Panc1 (cell line): Measurements from ENCODE around the gene RNF115. TPM values are rescaled to one million over a fixed set of nuclear protein-coding genes. Genes with fewer than 3 reads are reported as not detected.

Source experiments
- ATAC-seq: fragments of 200-7000 bp; cut with Tn5 transposase; 2 replicates; pipeline ENCODE4 v1.9.1; 2020; ENCODE audit warnings: mild to moderate bottlenecking, moderate library complexity
- BruUV-seq: library from RNA; stranded (reverse); fragments of 400-500 nt; replicated peaks from 2 replicates; lab custom pipeline; 2021; lab: Mats Ljungman, UMichigan
- CTCF ChIA-PET: fragments of 300-600 bp; sonication (Branson Sonifier 250); formaldehyde crosslinking; loops from one replicate; lab custom pipeline; 2022; ENCODE audit warnings: antibody characterized with exemption; lab: Charles Lee
- POLR2A ChIA-PET: fragments of 300-600 bp; sonication (Branson Sonifier 250); formaldehyde crosslinking; loops from one replicate; lab custom pipeline; 2022; ENCODE audit warnings: antibody characterized with exemption; lab: Charles Lee
- DNase-seq: peaks from one replicate; pipeline ENCODE4 v3.0.0-alpha.2; 2010; ENCODE audit warnings: low read depth, low spot score
- H3K27ac ChIP-seq: 2 replicates; pipeline ENCODE4 v1.5.1; 2011; ENCODE audit warnings: mild to moderate bottlenecking, low read length, inconsistent platforms
- H3K27me3 ChIP-seq: fragments of 200-500 bp; sonication (Bioruptor generic); 2 replicates; pipeline ENCODE4 v1.6.0; 2014; ENCODE audit warnings: low read length, inconsistent platforms; ENCODE audit not compliant: control insufficient read depth, insufficient read depth
- H3K36me3 ChIP-seq: fragments of 200-500 bp; sonication (Bioruptor generic); 2 replicates; pipeline ENCODE4 v1.5.1; 2014; ENCODE audit warnings: inconsistent platforms, mild to moderate bottlenecking, low read length, moderate library complexity; ENCODE audit not compliant: control insufficient read depth, insufficient read depth
- H3K4me1 ChIP-seq: 2 replicates; pipeline ENCODE4 v1.5.1; 2011; ENCODE audit warnings: inconsistent platforms, mild to moderate bottlenecking, low read length, moderate library complexity; ENCODE audit not compliant: control insufficient read depth, insufficient read depth
- H3K4me3 ChIP-seq, 2 experiments: 2 replicates each; pipeline ENCODE4 v1.5.1; 2011 to 2012; ENCODE audit warnings: low read depth in 2 of 2, low read length in 2 of 2, mild to moderate bottlenecking in 2 of 2, inconsistent platforms in 1 of 2, moderate library complexity in 1 of 2
- H3K9me3 ChIP-seq: fragments of 200-500 bp; sonication (Bioruptor generic); 2 replicates; pipeline ENCODE4 v1.5.1; 2014; ENCODE audit warnings: low read depth, mild to moderate bottlenecking, inconsistent platforms, low read length, moderate library complexity; ENCODE audit not compliant: control insufficient read depth, insufficient read depth
- CTCF ChIP-seq: fragments of 450-650 bp; IDR thresholded peaks from 2 replicates; pipeline ENCODE4 v1.5.1; 2017; ENCODE audit warnings: mild to moderate bottlenecking
- POLR2AphosphoS5 ChIP-seq: IDR thresholded peaks from 2 replicates; pipeline ENCODE4 v1.6.1; 2012; ENCODE audit warnings: mild to moderate bottlenecking, low read depth, low read length, moderate library complexity
- SIN3A ChIP-seq: IDR thresholded peaks from 2 replicates; pipeline ENCODE4 v1.6.1; 2012; ENCODE audit warnings: low read depth, mild to moderate bottlenecking, low read length, moderate library complexity, borderline replicate concordance; ENCODE audit not compliant: insufficient read depth
- TCF7L2 ChIP-seq: IDR thresholded peaks from 2 replicates; pipeline ENCODE4 v1.6.1; 2011; ENCODE audit warnings: mild to moderate bottlenecking, low read depth, low read length, inconsistent platforms
- in situ Hi-C: cut with HindIII; loops from 2 replicates; pipeline ENCODE4 v1.10.0; 2016; ENCODE audit warnings: low sequenced_read_pairs, low pct_unique_long_range_greater_than_20kb
- intact Hi-C: fragments of 100-400 bp; cut with micrococcal nuclease; formaldehyde crosslinking; loops from one replicate; pipeline ENCODE4 v1.10.0; 2022; ENCODE audit not compliant: unreplicated experiment
- total RNA-seq: library from RNA; stranded (reverse); gene quantifications from one replicate; pipeline ENCODE4 v1.2.1, GENCODE V29; 2021; ENCODE audit not compliant: unreplicated experiment
- TF ChIP-seq, protein P1 (sequence below), 2 experiments: IDR thresholded peaks; 2 replicates each; pipeline ENCODE4 v1.6.1; 2011 to 2012; ENCODE audit warnings: low read depth in 2 of 2, control low read depth in 1 of 2, low read length in 1 of 2, mild to moderate bottlenecking in 1 of 2, moderate library complexity in 1 of 2; ENCODE audit not compliant: insufficient read depth in 1 of 2

Gene RNF115
- total RNA-seq, 1 experiment from 2014 or later = 14.5 TPM

GRCh38 chr1:145747398-145748247, 76.3 kb downstream of the RNF115 start:
- Histone ChIP-seq H3K4me1 (no peaks in the 10 kb centered on the region), H3K27me3 (no peaks in the 10 kb centered on the region), H3K27ac (no peak overlapping the region), H3K4me3 (no peak overlapping the region), H3K36me3 (peaks cover 17% of the 10 kb centered on the region), H3K9me3 (no peaks in the 10 kb centered on the region)
- in situ Hi-C loops = no loop called here
- DNase-seq (no peak), ATAC-seq (no peak)
- TF ChIP-seq, protein P1, sequence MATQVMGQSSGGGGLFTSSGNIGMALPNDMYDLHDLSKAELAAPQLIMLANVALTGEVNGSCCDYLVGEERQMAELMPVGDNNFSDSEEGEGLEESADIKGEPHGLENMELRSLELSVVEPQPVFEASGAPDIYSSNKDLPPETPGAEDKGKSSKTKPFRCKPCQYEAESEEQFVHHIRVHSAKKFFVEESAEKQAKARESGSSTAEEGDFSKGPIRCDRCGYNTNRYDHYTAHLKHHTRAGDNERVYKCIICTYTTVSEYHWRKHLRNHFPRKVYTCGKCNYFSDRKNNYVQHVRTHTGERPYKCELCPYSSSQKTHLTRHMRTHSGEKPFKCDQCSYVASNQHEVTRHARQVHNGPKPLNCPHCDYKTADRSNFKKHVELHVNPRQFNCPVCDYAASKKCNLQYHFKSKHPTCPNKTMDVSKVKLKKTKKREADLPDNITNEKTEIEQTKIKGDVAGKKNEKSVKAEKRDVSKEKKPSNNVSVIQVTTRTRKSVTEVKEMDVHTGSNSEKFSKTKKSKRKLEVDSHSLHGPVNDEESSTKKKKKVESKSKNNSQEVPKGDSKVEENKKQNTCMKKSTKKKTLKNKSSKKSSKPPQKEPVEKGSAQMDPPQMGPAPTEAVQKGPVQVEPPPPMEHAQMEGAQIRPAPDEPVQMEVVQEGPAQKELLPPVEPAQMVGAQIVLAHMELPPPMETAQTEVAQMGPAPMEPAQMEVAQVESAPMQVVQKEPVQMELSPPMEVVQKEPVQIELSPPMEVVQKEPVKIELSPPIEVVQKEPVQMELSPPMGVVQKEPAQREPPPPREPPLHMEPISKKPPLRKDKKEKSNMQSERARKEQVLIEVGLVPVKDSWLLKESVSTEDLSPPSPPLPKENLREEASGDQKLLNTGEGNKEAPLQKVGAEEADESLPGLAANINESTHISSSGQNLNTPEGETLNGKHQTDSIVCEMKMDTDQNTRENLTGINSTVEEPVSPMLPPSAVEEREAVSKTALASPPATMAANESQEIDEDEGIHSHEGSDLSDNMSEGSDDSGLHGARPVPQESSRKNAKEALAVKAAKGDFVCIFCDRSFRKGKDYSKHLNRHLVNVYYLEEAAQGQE (IDR thresholded peaks at IDR 0.05; ENCODE audit: insufficient read depth in 1 of 2, low read depth in 2 of 2, low read length in 1 of 2) = no peak
- no peak for TF ChIP-seq TCF7L2
- TF ChIP-seq POLR2AphosphoS5 = no peak
- no peak for TF ChIP-seq SIN3A
- TF ChIP-seq CTCF = no peak
- ChIA-PET POLR2A (interaction anchor here (0.6 kb wide), 1 partner anchor 290 kb away, joined by 4 read pairs; no protein-coding TSS in a partner anchor), CTCF (no interaction called here)
- BruUV-seq = no TSS peak
- intact Hi-C loops = no loop called here

DNA sequence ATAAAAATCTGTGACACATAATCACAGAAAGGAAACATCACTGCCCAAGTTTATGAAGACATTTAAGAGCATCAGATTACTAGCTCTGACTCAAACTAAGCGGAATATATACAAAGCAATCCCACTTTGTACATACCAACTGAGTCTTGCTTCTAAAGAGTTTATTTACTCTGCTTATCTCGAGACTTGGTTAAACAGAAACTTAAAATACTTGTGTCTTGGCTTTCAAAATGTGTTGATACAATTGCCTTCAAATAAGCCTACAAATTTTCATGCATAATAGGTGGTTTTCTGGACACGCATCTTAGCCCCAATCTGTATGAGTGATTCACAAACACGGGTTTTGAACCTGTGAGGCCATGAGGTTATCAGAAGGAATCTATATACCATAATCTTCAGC, 83.6 kb downstream of the RNF115 start:
- no peak for TF ChIP-seq SIN3A
- 0 out of 2 replicates have a peak, but pooled peaks have one; percentile 19 for TF ChIP-seq TCF7L2
- no peak for TF ChIP-seq POLR2AphosphoS5
- ChIA-PET CTCF (interaction anchor here (1.0 kb wide), 1 partner anchor 34 kb away, joined by 3 read pairs; no protein-coding TSS in a partner anchor), POLR2A (no interaction called here)
- Histone ChIP-seq H3K27me3 (no peaks in the 10 kb centered on the region), H3K4me1 (no peaks in the 10 kb centered on the region), H3K9me3 (no peaks in the 10 kb centered on the region), H3K27ac (no peak overlapping the region), H3K4me3 (no peak overlapping the region), H3K36me3 (peaks cover 3% of the 10 kb centered on the region; the same call in 1 of the 2 replicates)
- intact Hi-C loops (no loop called here), in situ Hi-C loops (no loop called here)
- no peak; the same call in 1 of the 2 replicates for ATAC-seq
- no TSS peak for BruUV-seq
- DNase-seq = no peak
